Measurements from ENCODE around the gene ARMH1.

Gene ARMH1

DNA sequence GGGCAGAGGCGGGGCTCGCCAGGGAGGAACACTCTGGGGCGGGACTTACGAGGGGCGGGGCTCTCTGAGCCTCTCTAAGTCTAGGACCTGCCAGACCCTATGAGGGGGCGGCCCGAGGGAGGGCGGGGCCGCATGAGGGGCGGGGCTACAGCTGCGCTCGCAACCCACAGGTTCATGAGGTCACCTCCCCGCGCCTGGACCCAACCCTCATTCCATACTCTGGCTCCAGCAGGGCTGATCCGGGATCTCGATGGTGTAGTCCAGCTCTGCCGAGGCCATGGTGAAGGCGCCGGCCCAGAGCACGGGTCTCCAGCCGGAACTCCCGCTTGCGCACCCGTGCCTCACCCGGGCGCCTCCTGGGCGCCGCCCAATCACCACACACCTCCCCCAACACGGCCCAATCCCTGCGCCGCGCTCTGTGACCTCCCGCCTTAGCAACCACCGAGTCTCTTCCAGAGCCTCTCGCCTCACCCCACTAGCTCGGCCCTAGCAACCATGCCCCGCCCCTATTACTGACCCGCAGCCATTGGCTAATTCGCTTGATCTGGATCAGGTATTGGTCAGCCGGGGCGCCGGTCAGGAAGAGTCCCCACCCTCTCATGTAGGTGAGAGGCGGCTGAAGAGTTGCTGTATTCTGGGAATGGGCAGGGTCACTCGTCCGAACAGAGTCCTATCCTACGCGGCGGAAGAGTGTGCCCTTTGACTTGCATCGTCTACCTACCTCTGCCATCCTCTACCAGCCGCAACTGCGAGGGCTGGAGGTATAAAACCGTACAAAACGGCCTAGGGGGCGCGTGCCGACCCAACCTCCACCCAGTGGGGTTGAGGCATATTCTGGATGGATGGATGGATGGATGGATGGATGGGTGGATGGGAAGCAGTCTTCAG lies at the start of gene ARMH1, which contains the start of gene TMEM53:
TSS of gene ARMH1 (plus strand) at position 602 of the 888 bp plus-strand sequence. CDS start 14,984 bp downstream, outside the sequence.
TSS of gene TMEM53 (minus strand) at position 369 of the 888 bp plus-strand sequence. CDS start at position 279, 90 bp downstream.
- DNase-seq (ENCODE audit: low spot score): peak; percentile 97

DNA sequence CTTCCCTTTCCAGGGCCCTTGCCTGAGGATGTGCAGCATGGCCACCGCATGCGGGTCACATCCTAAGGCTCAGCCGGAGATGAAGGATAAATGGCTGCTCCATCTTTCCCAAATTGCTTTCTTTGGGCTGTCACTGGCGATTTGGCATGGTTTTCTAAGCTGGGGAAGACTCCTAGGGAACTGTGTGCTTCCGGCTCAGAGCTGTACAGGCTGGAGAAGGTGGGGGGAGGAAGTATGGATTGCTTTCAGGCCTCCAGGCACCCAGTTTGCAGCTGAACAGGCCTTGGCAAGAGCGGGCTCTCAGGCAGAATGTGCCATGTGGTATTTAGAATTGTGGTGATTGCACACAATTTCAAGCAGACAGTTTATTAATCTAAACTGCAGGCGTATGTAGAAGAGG lies 49.2 kb upstream of the ARMH1 start:
- DNase-seq (ENCODE audit: low spot score): no peak

DNA sequence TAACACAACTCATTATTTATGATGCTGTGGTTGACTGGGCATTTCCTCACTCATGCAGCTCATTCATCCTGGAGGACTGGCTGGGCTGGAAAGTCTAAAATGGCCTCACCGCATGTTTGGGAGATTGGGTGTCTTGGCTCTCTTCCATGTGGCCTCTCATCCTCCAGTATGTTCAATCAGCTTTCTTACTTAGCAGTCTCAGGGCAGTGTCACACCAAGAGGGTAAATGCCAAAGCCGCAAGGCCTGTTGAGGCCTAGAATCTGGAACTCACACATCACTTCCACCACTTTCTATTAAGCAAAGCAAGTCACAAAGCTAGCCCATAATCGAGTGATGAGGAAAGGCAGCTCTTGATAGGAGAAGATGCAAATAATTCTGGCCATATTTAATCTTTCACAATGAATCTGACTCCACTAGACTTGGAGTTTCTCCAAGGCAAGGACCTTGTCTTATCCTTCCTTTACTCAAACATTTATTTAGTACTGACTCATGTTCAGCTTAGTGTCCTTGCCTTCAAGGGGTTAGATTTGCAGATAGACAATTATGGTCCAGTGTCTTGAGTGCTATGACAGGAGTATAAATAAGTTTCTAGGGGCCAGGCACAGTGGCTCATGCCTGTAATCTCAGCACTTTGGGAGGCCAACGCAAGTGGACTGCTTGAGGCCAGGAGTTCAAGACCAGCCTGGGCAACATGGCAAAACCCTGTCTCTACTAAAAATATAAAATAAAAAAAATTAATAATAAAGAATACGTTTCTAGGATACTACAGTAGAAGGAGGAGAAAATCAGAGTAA lies 45.4 kb upstream of the ARMH1 start:
- peak; percentile 80 for DNase-seq (ENCODE audit: low spot score)

DNA sequence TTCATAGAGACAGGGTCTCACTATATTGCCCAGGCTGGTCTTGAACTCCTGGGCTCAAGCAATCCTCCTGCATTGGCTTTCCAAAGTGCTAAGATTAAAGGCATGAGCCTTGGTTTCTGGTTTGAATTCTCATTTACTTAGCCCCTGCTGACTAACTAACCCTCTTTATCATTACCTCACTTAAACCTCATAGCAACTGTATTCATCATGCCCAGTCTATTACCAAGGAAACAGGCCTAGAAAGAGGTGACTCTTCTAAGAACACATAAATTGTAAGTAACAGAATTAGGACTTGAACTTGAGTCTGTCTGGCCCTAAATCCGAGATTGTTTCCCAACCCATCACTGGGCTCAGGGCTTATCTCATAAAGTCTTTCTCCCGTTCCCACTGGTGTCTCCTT lies 44.4 kb upstream of the ARMH1 start:
- peak; percentile 64 for DNase-seq (ENCODE audit: low spot score)

DNA sequence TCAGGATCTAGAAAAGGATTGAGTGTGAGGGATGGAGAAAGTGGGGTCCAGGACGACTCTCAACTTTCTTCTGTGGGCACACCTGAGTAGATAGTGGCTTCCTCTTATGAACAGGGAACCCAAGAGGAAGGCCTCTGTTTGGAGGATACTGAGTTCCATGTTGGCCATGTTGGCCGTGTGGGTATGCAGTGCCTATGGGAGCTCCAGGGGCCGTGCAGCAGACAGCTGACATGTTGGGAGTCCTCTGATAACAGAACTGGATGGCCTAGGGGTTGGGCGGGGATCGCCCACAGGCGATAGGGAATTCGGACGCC lies 43.2 kb upstream of the ARMH1 start:
- DNase-seq (ENCODE audit: low spot score): no peak

DNA sequence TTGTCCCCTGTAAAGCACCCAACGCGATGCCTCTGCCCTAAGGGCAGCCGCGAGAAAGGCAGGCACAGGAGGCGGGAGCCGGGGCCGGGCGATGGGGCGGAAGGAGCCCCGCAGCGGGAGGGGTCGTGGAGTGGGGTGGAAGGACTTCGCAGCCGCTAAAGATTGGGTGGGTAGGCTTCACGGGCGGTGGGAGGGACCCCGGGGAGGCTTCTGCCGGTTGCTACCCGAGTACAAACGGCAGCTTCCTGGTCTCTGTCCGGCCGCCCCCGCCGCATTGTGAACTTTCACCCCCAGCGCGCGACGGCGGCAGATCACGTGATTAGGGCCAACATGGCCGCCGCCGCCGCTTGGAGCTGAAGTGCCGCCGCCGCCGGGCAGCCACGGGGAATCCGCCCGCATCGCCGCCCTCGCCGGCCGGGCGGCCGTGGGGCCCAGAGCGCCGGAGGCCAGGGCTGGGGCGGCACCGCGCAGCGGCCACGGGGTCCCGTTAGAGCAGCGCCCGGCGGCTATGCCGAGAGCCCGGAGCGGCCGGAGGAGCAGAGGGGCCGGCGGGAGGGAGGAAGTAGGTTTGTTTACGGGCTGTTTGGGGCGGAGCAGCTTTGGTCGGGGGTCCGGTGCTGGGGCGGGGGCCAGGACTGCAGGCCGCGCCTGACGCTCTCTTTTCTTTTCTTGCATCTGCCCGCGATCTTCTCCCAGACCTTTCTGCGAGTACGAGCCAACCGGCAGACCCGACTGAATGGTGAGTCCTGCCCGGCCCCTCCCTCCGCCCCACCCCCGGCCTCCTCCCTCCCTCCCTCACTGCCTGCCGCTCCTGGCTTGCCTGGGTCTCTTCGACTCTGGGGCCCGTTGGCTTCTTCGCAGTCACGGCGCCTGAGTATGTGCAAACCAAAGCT lies 42.6 kb upstream of the ARMH1 start:
- peak; percentile 92 for DNase-seq (ENCODE audit: low spot score)

DNA sequence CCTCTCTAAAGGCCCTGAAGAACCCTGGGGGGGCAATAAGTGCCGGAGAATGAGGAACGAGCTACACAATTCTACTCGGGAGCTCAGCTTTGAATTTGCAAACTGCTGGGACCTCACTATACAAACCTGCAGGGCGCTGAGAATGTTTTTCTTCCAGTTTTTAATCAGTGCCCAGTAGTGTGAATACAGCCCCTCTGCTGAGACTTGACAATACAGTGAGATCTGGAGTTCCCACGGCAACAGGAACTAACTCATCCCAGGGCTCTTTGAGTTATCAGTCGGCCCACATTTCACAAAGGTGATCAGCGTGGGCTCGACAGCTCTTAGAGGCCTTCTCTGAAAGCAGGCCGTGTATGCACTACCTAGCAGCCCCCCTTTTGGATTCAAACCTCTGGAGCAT lies 41.9 kb upstream of the ARMH1 start:
- DNase-seq (ENCODE audit: low spot score): no peak

DNA sequence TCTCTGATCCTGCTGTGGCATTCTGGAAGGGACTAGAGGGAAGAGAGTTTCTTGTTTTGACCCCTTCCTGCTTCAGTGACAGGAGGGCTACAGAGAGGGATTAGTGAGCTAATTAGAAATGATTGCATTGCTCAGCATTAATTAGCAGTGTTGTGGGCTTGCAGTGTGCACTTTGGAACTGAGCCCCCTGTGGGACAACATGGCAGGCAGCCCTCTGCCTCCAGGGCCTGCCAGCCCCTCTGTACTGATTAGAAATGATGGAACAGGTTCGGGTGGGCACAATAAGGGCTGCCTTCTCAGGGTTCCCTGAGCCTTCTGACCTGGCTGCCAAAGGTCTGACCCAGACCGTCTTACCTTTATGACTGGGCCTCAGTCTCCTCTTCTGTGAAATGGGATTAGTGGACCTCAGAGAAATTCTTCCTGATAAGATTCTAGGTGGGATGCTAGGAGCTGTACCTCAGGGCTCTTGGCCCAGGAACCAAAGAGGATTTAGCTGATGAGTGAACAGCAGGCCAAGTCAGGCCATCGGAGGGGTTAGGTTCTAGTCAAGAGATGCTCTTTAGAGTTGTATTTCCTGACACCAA lies 39.8 kb upstream of the ARMH1 start:
- DNase-seq (ENCODE audit: low spot score): no peak

DNA sequence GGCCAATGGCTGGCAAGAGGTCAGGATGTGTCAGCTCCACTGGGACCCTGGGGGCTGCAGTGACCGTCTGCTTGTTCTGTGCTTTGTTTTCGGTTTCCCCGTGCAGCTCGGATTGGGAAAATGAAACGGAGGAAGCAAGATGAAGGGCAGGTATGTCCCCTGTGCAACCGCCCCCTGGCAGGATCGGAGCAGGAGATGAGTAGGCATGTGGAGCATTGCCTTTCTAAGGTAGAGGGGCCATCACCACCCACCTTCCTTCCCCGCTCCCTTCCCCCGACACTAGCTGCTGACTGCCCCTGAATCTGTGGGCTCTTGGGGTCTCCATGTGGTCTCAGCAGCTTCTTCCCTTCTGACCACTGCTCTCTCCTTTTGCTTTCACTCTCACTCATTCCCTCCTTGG lies 39.1 kb upstream of the ARMH1 start:
- no peak for DNase-seq (ENCODE audit: low spot score)

DNA sequence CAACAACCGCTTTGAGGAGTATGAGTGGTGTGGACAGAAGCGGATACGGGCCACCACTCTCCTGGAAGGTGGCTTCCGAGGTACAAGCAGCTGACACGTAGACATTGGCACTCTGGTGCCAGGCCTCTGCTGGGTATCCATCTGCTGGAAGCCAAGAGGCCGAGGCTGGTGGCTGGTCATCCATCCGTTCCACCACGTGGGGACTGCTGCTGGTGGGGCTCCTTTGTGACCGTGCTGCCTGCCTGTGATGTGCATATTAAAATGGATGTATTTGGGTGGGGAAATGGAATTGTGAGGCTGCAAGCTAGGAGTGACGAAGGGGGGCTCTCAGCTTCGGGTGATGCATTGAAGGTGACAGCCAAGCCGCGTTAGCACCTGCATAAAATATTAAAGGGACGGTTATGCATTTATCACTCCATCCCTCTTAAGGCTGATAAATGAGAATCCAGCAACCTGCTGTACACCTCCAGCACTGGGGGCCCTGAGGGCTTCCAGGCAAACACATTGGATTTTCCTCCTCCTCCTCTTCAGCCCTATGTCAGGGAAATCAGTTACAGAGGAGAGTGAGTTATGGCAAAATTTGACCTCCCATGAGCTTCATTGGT lies 38.3 kb upstream of the ARMH1 start:
- DNase-seq (ENCODE audit: low spot score): no peak

DNA sequence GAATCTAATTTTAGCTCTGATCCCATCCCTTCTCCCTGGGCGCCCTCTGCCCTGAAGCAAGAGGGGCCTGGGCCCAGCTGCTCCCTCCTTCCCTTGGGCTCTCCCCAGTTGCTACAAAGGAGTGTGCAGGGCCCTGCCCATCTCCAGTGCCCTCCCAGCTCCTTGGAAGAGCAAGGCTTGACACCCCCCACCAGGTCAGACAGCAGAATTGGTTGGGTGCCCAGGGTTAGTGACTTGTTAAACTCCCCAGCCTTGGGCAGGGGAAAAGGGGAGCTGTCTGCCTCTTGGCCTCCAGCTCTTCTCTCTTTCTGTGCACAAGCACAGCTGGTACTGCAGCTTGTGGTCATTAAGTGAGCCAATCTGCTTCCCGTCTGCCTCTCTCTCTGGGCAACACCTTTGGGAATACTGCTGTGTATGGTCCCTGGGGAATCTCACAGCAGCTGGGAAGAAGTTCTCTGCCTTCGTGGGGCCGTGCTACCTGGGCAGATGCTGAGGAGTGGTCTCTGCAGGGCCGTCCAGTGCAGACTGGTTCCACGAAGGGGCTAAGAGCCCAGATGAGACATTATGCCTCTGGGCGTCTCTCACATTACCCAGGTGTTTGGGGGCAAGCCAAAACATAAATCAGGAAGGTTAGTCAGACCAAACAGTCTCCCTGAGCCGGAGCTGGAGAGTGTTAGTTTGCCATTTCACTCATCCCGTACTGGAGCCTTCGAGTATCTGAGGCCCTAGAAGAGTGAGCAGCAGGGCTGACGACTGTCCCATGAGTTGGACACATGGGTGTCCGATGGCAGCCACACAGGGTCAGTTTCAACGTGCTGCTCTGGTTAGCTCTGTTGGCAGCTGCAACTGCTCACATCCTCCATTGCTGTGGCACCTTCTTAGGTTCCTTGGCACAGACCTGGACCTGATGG lies 37.6 kb upstream of the ARMH1 start:
- DNase-seq (ENCODE audit: low spot score): no peak

DNA sequence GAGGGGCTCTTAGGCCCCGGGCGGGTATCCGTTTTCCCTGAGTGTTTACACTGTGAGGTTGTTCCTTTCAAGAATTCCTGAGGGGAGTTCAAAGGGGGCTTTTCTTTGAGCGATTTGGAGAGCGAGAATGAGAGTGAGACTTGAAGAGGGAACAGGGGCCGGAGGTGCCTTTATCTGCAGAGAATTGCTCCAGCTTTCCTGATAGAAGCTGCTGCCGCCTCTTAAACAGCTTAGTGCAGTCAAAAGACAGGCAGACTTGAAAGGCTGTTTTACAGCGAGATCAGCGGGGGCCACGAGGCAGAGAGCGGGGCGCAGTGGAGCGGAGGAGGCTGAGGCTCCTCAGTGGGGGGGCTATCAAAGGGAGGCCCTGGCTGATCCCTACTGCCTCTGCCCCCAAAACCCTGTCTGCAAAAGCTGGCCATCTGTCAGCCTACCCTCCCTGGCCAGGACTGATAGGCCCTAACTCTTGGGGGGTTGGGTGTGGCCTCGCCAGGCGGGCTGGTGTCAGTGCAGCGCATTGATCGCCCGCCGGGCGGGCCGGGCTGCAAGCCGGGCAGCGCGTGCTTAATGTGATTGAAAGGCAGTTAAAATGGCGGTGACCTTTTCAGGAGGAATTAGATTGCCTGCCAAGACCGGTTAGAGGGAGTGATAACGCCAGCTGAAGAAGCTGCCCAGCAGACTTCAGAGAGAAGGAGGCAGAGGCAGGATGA lies 36.7 kb upstream of the ARMH1 start:
- no peak for DNase-seq (ENCODE audit: low spot score)

DNA sequence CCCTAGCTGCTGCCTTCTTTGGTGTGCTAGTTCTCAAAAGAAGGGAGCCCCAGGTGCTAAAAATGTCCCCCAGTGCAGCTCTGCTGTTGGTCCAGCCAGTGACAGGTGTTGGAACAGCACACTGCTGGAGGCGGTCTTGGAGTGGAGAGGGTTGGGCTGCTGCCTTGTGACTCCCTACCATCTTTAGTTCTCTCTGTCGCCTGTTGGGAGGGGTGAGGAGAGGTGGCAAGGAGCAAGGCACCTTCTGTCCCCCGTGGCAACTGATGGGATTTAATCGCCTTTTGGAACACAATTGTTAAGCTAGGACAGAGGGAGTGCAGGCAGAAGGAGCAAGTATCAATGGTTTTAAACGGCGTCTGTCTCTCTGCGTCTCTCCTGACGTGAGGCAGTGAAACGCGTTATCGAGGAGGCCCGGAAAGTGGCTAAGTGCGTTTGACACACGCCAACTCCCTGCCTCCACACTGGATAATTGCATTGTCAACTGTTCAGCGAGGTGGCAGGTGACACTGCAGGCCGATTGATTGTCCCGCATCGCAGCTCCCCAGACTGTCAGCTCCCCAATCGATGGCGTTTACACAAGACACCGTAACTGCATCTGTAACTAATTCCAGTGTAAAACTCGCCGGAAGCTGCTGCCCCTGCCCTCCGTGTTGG lies 34.2 kb upstream of the ARMH1 start:
- DNase-seq (ENCODE audit: low spot score): no peak

DNA sequence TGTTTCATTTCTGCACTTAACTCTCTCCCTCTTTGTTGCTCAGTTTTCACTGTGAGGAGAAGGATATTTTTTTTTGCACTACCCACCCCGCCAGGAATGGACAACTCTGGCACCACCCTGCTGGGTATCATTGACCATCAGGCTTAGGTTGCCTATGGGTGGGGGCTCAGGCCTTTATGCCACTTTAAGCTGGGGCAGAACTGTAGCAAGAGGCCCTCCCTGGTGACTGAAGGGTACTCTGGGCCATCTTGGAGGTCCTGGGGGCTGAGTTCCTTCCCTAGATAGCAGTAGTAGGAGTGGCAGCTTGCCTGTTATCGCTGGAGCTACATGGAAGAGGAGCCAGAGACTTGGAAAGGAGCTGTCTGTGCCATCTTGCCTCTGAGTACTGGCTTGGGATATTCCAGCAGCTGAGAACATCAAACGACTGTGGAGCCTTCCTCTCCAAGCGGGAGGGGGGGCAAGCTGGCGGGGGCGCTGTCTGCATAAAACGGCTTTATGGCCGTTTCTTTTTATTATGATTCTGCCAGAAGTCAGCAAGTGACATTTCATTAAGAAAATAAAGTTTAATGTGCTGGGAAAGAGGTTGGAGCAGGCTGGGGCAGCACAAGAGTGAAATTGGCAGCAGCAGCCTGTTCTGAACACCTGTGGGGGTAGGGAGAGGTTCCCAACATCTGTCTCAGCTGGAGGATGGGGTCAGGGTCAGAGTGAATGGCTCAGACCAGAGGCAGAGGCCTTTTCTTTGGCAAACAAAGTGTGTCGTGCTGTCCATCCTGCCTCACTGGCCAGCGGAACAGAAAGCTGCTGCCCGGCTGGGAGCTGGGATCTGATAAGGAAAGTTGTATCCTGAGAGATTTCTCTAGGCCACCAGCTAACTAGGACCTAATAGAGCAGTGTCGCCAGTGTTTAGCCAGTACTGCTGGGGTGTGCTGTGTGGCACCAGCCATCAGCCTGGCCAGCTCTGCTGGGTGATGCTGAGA lies 33.1 kb upstream of the ARMH1 start:
- DNase-seq (ENCODE audit: low spot score): no peak

DNA sequence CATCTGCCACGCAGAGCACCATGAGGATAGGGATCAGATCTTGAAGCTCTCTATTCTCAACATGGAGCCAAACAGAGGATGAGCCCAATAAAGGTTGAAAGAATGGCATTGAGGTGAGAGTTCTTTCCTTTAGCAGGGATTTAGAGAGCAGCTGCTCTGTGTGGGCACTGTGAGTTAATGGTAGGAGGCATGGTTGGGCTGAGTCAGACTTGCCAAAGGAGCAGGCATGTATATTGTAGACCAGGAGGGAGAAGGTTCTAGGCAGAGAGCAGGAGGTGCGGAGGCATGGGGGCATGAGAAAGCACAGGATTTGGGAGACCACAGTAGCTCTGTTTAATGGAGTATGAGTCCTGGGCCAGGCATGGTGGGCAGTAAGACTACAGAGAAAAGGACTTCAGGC lies 32.3 kb upstream of the ARMH1 start:
- DNase-seq (ENCODE audit: low spot score): no peak

DNA sequence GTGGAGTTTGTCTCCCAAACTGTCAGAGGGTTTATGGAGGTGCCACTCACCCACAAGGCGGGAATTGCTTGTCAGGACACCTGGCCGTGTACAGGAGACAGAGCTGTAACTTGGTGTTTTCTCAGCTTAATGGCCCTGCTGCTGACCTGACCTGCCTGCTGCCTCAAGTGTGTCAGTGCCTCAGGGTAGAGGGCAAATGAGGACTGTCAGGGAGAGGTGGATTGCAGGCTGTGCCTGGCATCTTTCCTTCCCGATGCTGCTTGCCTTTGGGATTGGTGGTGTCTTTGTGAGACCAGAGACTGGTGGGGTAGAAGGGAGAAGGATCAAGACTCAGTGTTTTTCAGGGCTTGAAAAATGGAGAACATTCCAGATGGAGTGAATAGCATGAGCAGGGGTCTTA lies 31.6 kb upstream of the ARMH1 start:
- DNase-seq (ENCODE audit: low spot score): no peak

DNA sequence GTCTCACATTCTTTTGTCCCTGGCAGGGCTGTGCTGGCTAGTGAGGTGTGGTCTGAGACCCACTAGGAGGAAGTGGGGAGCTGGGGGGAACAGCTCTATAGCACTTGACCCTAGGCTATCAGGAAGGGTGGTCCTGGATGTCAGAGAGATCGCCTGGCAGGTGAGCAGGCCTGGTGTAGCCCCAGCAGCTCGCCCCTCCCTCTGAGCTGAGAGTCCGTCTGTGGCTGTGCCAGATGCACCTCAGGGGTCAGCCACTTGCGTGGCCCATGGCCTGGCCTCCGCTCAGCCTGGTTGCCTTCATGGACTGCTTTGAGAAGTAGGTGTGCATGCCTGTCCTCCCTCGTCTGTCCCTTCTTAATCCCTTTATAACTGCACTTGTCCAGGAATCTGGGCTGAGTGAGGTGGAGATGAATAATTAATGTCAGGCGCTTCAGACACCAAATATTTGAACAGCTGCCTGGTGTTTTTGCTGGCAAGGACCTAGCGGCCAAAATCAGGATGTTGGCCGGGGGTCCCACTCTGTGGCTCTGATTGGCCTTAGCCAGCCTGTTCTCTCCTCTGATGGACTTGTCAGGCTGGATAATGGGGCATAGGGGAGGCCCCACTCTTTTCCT lies 30.7 kb upstream of the ARMH1 start:
- no peak for DNase-seq (ENCODE audit: low spot score)

Data from AG08396 (cell line).